GM19372 (cell line): ENCODE data around the gene CCL17.
"Not testable (repeated sequence)": the region's sequence is repeated elsewhere in the genome, so short reads cannot be mapped to it uniquely, and the experiment has no call there.

Experiments
- ATAC-seq: cut with Tn5 transposase; IDR thresholded peaks from one replicate; pipeline ENCODE4 v1.9.1; 2021; ENCODE audit warnings: mild to moderate bottlenecking, low read depth, moderate library complexity; ENCODE audit not compliant: unreplicated experiment

CCL17 gene

DNA sequence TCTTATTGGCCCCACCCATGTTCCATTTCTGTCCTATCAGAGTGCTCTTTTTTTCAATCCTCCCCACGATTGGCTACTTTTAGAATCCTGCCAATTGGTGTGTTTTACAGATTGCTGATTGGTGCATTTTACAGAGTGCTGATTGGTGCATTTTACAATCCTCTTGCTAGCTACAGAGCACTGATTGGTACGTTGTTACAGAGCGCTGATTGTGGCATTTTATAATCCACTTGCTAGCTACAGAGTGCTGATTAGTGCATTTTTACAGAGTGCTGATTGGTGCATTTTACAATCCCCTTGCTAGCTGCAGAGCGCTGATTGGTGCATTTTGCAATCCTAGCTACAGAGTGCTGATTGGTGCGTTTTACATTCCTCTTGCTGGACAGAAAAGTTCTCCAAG, 9.5 kb upstream of the CCL17 start:
- ATAC-seq = no peak

DNA sequence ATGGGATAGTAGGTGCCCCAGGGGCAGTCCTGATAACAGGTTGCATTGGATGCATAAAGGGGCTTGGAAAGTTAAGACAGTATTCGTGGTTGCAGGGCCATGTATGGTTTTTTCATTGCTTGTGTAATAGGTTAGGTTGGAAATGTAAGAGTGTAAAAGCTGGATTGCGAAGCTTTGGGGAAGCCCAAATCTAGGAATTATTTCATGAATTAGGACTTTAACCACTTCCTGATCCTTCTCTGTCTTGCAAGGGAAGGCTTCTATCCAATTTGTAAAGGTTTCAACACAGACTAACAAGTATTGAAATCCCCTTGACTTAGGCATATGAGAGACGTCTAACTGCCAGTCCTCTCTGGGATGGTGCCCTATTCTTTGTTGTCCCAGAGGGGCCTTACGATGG, 7.8 kb upstream of the CCL17 start:
- no peak for ATAC-seq

DNA sequence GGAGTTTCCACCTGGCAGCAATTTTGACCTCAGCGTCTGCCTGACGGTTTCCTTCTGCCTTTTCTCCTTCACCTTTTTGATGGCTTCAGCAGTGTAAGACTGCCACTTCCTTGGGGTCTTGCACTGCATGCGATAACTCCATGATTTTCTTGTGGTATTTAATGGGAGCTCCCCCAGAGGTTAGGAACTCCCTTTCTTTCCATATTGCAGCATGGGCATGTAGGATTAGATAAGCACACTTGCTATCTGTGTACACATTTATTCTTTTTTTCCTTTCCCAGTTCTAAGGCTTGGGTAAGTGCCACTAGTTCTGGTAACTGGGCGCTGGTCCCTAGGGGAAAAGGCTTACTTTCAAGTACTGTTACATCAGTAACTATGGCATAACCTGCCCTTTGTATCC, 7.1 kb upstream of the CCL17 start:
- not testable (repeated sequence) for ATAC-seq

GRCh38 chr16:57401943-57402640, 2.5 kb upstream of the CCL17 start:
- ATAC-seq = no peak

GRCh38 chr16:57405097-57405496, 530 bp downstream of the CCL17 start:
- no peak for ATAC-seq

- no peak for ATAC-seq
Observed at GRCh38 chr16:57406881-57407280, 2.3 kb downstream of the CCL17 start.

- no peak for ATAC-seq
Observed at GRCh38 chr16:57407521-57408353, 3.2 kb downstream of the CCL17 start.

GRCh38 chr16:57409065-57409464, 4.5 kb downstream of the CCL17 start:
- ATAC-seq = no peak

DNA sequence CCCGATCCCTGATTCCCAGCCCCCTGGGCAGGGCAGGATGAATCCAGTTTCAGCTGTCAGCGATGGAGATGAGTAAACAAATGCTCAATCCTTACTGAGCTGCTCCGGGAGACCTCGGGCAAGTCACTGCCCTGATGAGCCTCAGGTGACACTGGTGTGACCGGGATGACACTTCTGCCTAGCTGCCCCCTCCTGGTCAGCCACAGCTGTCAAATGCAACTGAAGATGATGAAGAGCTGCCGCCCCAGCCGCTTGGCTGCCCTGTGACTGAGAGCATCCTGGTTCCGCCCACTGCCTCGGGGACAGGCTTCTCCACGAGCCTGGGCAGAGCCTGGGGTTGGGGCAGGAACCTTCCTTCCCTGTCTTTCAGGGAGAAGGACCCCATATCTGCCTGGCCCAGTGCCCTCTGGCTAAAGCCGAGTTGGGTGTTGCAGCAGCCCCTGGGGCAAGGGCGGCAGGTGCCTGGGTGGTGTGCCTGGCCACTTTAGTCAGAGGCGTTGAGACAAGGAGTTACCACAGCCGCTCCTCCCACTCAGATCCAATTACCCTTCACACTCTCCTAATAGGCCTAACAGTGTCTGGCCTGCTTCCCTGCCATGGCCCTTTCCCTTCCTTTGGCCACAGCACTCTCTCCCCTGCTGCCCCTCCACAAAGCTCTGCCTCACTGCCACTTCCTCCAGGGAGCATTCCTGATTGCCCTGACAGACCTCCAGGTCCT, 5.5 kb downstream of the CCL17 start:
- ATAC-seq = no peak

GRCh38 chr16:57411362-57411976, 6.9 kb downstream of the CCL17 start:
- ATAC-seq = no peak

DNA sequence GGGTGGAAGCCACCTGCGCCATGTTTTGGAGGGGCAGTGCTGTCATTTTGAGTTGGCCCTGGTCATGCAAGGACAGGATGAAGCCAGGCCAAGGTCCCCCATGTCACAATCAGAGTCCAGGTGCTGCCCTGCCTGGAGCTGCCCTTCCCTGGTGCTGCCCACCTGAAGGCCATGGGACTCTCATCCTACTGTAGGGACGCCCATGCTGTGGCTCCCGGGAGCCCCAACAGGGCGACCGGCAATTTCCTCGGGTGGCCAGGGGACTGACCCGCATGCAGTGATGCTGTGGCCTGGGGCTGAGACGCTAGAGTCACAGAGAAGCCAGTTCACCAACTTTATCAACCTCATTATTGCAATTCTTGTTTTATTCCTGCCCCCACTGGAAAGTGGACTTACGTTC, 8.0 kb downstream of the CCL17 start:
- no peak for ATAC-seq

GRCh38 chr16:57413301-57413730, 8.7 kb downstream of the CCL17 start:
- no peak for ATAC-seq

DNA sequence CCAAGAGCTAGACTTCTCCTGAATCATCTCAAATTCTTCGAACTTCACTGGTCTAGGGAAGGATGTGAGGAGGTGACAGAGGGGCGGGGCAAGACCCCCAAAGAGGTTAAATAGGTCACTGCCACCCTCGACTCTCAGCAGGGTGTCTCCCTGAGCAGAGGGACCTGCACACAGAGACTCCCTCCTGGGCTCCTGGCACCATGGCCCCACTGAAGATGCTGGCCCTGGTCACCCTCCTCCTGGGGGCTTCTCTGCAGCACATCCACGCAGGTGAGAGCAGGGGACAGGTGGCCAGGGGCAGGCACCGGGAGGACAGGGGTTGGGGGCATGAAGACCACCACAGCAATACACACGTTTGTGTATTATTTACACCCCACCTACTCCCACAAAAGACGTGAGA, 9.2 kb downstream of the CCL17 start:
- ATAC-seq = no peak

GRCh38 chr16:57416084-57416483, 11.5 kb downstream of the CCL17 start:
- no peak for ATAC-seq

- no peak for ATAC-seq
Observed at GRCh38 chr16:57419506-57419905, 14.9 kb downstream of the CCL17 start.

DNA sequence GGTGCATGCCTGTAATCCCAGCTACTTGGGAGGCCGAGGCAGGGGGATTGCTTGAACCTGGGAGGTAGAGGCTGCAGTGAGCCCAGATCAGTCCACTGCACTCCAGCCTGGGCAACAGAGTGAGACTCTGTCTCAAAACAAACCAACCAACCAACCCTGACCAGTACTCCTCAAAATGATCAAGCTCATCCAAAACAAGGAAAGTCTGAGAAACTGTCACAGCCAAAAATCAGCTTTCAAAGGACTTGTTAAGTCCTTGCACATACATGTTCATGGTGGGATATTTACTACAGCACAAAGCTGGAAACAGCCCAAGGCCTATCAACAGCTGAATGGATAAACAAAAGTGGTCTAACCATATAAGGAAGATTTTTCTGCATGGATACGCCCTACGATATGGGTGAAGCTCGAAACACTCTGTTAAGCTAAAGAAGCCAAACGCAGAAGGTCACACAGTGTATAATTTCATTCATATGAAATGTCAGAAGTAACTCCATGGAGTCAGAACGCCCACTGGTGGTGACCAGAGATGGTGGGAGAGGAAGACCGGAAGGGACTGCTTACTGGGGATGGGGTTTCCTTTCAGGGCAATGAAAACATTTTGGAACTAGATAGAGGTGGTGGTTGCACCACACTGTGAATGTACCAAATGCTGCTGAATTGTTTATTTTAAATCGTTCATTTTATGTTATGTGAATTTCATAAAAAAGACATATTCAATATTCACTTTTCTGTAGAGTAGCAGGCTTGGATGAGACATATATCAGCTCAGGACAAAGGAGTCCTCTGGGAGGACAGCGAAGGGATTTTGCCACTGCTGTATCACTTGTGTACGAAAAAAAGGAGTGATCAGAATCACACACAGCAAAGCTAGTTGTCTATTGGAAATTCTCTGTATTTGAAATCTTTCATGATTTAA, 17.7 kb downstream of the CCL17 start:
- no peak for ATAC-seq

DNA sequence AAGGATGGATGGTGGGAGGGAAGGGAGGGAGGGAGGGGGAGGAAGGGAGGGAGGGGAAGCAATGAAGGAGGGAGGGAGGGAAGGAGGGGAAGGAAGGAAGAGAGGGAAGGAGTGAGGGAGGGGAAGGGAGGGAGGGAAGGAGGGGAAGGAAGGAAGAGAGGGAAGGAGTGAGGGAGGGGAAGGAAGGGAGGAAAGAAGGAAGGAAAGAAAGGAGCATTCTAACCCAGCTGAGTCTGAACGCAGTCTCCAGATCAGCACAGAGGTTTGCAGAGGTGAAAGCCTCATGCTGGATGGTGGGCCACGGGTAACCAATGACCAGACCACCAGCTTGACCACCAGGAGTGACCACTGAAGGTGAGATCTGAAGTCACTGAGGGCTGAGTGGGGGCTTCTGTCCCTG, 18.6 kb downstream of the CCL17 start:
- ATAC-seq = no peak

DNA sequence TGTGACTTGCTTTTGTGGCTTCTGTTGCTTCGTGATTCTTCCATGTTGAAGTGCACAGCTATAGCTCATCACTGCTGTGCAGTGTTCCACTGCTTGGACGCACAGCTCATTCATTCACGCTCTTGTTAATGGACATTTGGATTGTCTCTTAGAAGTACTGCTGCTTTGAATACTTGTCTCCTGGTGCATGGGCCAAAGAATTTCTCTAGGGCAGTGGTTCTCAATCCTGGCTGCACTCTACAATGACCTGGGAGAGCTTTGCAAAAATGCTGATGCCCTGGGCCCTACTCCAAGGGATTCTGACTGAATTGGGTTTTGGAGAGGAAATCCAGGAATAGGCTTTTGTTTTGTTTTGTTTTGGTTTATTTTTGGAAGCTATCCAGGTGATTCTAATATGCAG, 20.0 kb downstream of the CCL17 start:
- ATAC-seq = no peak

GRCh38 chr16:57426356-57426755, 21.8 kb downstream of the CCL17 start:
- ATAC-seq = no peak

DNA sequence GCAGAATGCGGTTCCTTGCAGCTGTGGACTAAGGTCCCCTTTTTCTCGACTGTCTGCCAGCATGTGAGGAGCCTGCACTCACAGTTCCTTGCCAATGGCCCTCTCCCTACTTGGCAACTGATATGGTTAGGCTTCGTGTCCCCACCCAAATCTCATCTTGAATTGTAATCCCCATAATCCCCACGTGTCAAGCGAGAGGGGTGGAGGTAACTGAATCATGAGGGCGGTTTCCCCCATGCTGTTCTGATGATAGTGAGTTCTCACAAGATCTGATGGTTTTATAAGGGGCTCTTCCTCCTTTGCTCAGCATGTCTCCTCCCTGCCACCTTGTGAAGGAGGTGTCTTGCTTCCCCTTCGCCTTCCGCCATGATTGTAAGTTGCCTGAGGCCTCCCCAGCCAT, 22.7 kb downstream of the CCL17 start:
- no peak for ATAC-seq
